GM12873 (cell line): ENCODE data around the gene GOLM1.

Experiments
- TF ChIP-seq, protein P1 (sequence below): IDR thresholded peaks from 2 replicates; pipeline ENCODE4 v1.5.1; 2012; ENCODE audit warnings: low read depth, mild to moderate bottlenecking, moderate library complexity, low read length, control low read depth; ENCODE audit not compliant: insufficient read depth; ENCODE audit errors: missing control alignments

Gene GOLM1

DNA sequence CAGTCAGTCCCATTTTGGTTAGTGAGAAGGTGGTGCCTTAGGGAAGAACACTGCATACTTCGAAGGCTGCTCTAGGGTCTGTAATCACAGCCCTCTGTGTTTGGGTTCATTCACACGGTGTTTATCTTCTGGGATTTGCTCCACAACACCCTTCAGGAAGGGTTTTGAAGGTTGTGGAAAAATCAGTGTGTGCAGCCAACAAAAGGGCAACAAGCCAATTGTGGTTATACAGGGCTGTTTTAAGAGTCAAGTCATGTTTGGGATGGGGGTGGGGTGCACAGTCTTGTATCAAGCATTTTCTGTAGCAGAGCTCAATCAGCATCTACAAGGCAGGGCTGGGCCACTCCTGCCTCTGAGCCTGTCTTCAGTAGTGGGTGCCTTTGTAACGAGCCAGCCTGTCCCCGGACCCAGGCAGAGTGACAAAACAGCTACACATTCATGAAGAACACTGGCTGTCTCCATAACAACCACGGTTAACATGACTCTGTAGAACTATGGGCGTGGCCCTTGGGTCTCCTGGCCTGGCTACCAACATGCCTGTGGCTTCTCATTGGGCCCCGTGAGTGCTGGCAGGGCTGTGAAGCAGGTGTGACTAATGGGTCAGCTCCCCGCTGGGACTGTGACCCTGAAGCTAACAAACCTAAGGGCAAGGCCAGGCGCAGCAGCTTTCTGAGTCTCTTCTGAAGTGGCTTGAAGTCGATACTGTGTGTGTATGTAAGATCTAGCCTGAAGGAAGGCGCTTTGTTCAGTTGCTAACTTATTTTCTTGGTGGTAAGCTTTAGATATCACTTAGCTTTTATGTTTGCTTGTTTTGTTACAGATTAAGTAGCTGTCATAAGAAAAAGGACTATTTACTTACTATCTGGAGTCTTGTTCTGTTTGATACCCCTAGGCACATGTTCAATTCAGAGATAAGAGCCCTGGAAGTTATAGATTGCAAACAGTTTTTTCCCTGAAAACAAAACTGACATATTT is 27.9 kb upstream of the GOLM1 start:
- TF ChIP-seq, protein P1, sequence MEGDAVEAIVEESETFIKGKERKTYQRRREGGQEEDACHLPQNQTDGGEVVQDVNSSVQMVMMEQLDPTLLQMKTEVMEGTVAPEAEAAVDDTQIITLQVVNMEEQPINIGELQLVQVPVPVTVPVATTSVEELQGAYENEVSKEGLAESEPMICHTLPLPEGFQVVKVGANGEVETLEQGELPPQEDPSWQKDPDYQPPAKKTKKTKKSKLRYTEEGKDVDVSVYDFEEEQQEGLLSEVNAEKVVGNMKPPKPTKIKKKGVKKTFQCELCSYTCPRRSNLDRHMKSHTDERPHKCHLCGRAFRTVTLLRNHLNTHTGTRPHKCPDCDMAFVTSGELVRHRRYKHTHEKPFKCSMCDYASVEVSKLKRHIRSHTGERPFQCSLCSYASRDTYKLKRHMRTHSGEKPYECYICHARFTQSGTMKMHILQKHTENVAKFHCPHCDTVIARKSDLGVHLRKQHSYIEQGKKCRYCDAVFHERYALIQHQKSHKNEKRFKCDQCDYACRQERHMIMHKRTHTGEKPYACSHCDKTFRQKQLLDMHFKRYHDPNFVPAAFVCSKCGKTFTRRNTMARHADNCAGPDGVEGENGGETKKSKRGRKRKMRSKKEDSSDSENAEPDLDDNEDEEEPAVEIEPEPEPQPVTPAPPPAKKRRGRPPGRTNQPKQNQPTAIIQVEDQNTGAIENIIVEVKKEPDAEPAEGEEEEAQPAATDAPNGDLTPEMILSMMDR: no peak

DNA sequence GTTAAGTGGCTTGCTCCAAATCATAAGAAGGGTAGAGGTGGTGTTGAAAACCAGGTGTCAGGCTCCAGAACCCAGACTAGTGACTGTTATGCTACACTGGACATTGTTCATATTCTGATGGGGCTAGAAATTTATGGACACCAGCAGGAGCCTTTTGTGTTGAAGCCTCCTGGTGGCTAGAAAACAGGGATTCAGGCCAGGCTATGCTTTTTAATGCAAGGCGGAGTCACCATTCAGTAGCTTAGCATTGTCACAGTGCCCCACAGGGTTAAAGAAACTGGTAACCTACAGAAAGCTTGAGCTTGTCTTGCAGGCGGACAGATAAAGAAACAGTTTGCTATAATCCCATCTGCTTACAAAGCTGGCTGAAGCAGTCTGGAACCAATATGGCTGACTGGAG is 23.0 kb upstream of the GOLM1 start:
- TF ChIP-seq, protein P1: no peak

DNA sequence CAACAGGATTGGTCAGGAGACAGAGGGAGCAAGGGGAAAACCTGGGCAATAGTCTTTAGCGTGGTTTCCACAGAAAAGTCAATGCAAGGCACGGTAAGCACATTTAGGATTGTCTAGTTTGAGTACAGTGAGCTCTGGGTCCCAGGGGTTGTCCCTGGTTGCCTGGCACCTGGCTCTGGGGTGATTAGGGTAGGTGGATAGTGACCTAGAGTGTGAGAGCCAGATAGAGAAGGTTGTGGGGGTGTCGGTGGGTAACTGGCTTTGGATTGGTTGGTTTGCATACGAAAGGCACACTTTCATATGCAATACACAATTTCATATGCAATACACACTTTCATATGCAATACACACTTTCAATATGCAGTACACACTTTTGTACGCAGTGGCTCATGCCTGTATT is 20.1 kb upstream of the GOLM1 start:
- TF ChIP-seq, protein P1: no peak

DNA sequence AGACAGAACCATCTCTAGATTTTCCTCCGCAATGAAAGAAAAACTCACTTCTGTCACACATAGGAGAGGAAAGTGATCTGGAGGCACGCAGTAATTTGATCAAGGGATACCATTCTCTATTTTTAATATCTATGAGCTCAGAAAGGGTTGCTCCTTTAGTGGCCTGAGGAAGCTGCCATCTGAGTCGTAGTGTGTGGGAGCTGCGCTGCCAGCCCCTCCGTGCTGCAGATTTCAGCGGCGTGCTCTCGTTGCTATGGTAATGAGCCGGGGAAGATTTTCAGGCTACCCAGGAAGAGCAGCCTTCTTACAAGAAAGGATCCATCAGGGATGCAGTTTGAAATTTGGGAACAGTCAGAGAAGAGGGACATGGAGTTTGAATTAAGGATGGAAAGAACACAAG is 17.1 kb upstream of the GOLM1 start:
- TF ChIP-seq, protein P1: no peak

DNA sequence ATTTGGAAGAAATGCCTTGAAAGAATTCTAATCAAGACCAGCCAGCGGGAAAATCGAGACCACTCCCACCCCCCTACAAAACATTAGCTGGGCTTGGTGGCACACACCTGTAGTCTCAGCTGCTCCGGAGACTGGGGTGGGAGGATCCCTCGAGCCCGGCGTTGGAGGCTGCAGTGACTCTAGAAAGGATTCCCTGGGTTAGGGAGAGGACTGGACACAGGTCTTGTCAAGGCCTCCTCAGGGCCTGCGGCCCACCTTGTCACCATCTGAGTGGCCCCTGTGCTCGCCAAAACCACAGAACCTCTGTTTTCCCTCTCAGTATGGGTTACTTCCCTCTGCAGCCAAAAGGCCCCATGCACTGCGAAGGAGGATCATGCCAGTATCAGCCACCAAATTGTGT is 16.5 kb upstream of the GOLM1 start:
- TF ChIP-seq, protein P1: no peak

DNA sequence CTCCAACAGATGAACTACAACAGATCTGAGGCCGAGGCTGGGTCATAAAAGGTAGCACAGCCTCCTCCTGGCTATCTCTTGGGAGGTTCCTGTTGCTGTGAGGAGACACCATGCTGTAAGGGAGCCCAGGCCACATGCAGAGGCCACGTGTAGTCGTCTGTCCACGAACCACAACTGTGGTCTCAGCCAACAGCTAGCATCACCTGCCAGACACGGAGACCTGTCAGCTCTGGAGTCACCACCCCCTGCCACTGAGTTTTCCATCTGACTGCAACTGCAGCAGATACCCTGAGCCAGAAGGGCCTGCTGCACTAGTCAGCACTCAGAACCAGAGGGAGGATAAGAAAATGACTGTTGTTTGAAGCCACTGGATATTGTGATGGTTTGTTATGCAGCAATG is 12.7 kb upstream of the GOLM1 start:
- TF ChIP-seq, protein P1: no peak

DNA sequence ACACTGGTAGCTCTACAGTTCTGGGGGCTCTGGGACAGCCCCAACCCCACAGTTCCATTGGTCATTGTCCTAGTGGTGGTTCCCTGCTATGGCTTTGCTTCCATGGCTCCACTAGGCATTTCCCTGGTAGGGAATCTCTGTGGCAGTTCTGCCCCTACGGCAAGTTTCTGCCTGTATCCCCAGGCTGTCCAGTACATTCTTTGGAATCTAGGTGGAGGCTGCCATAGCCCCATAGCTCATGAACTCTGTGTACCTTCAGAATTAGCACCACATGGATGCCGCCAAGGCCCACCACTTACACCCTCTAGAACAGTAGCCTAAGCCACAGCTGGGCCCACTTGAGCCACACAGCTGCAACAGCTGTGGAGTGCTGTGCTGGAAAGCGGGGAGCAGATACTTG is 3.3 kb upstream of the GOLM1 start:
- TF ChIP-seq, protein P1: no peak
